SH-SY5Y (cell line): ENCODE data around the gene MSX1.

Source experiments
- GATA2 ChIP-seq: IDR thresholded peaks from 2 replicates; pipeline ENCODE4 v1.6.1; 2011; ENCODE audit warnings: mild to moderate bottlenecking, low read depth, low read length
- GATA3 ChIP-seq: IDR thresholded peaks from 2 replicates; pipeline ENCODE4 v1.6.1; 2011; ENCODE audit warnings: low read depth, mild to moderate bottlenecking, low read length, moderate library complexity

The MSX1 gene

DNA sequence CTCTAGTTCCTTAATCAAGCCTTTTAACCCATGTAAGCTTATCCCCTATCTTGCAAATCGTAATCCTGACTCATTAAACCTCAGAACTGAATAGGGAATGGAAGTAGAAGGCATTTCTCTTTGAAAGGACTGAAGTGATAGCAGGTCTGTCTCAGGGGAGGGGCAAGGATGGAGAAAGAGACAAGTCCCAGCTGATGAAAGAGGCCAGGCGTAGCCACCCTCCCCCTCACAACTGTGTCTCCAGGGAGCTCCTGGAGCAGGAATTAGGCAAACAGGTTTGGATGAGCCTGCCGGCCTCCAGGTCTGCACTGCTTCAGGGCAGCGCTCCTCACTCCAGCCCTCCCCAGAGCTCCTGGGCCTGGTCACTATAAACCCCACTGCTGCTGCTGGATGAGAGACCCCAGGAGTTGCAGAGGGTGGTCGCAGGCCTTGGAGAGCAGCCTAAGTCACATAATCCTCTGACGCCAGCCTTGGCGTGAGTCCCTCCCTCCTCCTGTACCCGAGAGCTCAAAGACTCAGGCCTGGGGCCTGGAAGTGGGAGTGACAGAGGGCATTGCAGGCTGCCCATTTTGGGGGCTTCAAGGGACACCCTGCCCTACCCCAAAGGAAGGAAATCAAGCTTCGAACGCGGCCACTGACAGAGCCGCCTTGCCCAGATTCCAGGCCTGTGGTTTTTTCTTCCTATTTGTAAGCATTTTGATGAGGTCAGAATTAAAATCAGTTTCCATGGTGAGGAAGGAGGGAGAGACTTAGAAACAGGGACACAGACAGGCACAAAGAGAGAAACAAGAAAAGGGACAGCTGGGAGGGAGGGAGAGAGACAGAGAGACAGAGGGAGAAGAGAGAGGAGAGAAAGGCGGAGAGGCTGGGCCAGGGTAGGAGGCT is 21.2 kb upstream of the MSX1 start:
- TF ChIP-seq GATA2 (no peak), GATA3 (no peak)

DNA sequence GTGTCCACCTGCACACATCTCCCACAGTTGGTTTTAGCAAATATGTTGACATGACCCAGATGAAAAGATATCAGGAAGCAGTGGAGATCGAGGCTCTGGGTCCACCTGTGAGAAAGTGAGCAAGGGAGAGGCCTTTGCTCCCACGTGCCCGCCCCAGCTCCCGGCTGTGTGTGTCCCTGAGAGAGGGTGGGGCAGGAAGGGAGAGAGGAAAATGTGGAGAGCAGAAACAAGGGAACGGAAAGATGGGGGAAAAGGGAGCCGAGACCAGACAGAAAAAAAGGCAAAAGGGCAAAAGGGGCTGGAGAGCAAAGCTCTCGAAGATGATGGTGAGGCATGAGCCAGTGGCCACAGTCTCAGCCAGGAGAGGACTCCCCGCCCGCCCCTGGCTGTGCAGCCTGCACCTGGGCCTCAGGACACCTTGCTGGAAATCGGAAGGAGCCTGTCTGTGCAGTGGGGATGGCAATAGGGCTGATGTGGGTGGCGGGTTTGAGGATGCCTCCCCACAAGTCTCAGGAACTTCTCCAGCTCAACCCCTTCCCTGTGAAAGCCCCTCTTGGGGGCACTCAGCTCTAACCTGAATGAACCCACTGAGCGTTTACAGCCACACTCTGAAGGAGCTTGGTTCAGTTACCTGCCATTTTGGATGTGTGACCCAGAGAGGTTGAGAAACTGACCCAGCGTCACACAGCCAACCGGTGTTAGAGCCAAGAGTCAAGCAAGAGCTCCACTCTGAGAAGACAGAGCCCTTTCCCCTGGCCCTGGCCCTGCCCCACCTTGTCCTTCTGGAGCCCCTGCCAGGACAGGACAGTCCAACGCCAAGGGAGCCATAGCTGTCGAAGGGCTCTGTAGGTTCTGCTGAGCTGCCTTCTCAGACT is 20.3 kb upstream of the MSX1 start:
- TF ChIP-seq GATA3 (no peak), GATA2 (no peak)

DNA sequence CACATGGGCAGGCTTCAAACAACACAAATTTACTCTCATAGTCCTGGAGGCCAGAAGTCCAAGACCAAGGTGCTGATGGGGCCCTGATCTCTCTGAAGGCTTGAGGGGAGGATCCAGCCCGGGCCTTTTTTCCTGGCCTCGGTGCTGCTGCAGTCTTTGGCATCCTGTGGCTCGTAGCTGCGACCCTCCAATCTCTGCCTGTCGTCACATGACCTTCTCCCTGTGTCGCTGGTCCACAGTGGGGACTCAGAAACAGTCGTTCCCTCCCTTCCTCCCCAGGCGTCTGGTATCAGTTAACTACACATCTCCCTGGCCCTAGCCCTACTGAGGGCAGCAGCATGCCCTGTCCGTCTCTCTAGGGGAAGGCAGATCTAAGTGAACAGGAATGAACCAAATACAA is 19.1 kb upstream of the MSX1 start:
- TF ChIP-seq GATA3, result no peak
- no peak for TF ChIP-seq GATA2

DNA sequence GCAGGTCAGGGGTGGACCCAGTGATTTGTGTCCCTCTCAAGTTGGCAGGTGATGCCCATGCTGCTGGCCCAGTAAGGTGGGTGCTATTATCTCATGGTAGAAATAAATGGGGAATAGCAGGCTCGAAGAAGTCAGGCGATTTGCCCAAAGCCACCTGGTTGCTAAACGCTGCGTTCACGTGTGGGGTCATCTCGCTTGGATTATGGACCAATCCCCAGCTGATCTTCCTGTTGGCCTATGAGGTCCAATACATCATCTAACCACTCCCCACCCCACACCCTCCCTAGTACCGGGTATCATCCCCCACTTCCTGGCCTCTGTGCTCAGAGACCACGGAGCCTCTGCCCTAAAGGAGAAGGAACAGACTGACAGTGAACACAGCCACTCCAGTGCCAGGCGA is 18.3 kb upstream of the MSX1 start:
- TF ChIP-seq GATA2, result no peak
- TF ChIP-seq GATA3, result no peak

DNA sequence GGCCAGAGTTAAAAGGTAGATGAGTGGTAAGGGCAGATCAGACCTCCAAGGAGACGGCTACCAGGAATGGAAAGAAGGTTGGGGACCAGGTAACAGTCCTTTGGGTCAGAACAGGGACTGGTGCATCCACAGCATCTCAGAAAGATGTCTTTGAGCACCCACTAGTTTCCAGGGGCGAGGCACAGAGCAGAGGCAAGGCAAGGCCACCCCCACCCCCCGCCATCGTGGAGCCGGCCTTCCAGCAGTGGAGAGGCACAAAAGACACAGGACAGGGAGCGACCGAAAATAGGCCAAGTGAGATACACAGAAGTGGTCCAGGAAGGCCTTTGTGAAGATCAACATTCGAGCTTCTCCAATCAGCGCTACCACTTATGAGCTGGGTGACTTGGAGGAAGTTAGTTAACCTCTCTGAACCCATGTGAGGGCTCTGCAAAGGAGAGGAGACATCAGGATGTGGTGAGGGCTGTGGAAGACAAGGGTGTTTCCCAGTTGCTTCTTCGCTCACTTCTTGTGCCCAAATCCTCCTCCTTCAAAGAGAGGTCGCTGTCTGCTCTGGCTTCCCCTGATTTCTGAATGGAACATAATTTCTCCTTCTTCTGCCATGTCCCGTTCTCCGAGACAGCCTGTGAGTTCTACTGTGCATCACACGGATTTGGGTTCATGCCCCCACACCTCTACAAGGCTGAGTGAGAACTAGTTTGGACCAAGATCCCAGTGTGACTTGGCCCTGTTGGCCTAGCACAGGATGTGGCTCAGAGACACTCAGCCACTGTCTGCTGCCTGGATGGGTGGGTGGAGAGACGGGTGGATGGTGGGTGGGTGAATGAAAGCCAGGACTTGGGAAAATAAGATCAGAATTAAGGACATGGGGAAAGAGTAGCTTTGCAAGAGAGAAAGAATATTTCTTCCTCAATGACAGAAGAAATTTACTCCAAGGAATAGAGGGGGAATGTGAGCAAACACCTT is 16.7 kb upstream of the MSX1 start:
- TF ChIP-seq GATA3, result no peak
- no peak for TF ChIP-seq GATA2

DNA sequence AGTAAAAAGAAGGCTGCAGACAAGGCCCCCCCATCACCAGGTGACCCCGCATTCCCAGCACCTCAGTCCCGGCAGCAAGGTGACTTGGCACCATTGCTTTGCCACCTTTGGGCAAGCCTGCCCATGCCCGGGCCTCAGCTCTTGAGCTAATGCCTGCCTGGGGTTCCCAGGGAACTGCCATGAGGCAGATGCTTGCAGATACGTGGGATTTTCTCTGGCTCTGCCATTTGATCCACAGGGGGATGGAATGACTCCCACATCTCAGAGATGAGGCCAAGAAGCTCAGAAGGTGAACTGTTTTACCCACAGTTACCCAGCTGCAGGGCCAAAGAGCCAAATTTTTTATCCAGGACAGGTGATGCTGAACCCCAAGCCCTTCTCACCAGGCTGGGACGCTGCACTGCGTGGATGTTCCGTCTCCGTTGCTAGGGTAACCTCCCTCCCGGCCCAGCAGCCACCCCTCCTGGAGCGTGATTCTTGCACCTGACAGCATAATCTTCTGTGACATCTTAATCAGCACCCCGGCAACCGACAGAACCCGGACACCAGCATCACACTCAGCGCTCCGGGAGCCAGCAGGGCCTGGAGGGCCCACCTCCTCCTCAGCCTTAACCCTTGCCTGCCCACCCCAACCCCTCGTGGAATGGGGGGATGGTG is 15.7 kb upstream of the MSX1 start:
- peak; percentile 47 for TF ChIP-seq GATA2
- TF ChIP-seq GATA3, result no peak

DNA sequence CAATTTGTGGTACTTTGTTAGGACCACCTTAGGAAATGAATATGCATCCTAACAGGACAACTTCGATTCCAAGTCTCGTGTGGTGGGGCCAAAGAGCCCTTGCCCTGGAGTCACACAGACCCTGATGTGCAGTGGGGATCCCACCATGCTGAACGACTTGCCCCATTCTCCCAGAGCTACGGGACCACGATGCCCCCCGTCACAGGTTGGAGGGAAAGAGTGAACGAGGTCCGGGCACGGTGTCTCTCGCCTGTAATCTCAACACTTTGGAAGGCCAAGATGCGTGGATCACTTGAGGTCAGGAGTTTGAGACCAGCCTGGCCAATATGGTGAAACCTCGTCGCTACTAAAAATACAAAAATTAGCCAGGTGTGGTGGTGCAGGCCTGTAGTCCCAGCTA is 14.4 kb upstream of the MSX1 start:
- TF ChIP-seq GATA3, result no peak
- no peak for TF ChIP-seq GATA2

DNA sequence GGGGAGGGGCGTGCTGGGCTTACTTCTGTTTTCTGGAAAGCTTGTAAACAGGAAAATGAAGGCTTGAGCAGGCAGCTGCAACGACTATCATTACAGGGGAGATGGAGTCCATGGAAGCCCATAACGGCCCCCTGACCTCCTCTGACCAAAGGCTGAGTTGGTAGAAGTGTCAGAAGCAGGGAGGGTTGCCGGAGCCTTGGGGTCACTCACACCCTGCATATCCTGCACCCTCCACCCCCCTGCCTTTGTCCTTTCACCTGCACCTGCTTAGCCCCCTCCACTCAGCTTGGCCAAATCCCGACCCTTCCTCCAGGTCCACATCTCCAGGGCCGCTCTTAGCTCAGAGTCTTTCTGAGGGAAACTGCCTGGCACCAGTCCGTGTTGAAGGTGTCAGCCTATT is 12.5 kb upstream of the MSX1 start:
- TF ChIP-seq GATA3 (no peak), GATA2 (no peak)

DNA sequence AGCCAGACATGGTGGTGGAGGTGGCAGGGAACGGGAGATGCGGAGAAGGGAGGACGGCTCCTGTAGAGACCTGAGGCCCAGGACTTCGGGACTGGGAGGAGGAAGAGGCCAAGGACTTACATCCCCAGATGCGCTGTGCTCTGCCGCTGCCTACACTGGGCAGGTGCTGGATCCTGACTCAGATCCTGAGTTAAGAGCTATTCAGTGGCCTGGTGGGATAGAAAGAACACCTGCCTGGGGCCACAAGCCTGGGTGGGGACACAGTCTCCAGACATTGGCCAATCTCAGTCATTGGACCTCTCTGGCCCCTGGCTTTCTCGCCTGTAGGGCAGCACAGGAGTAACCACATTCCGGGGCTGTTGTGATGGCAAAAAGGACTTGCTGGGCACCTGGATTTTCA is 10.9 kb upstream of the MSX1 start:
- TF ChIP-seq GATA2 (no peak), GATA3 (no peak)

DNA sequence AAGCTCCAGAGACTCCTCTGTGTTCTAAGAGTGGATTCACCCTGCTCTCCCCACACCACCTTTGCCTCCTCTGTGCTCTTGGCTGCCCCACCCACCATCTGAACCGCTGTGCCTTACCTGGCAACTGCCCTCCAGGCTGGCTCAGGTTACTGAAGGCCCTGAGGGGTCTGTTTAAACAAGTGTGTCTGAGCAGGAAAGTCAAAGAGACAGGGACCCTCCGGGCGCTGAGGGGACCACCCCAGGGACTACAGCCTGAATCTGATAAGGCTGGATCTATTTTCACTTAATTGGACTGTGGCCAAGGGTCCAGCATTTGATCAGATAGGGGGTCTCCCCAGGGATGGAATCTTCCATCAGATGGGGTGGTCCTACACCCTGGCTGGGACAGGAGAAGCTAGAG is 10.4 kb upstream of the MSX1 start:
- no peak for TF ChIP-seq GATA3
- TF ChIP-seq GATA2, result no peak

DNA sequence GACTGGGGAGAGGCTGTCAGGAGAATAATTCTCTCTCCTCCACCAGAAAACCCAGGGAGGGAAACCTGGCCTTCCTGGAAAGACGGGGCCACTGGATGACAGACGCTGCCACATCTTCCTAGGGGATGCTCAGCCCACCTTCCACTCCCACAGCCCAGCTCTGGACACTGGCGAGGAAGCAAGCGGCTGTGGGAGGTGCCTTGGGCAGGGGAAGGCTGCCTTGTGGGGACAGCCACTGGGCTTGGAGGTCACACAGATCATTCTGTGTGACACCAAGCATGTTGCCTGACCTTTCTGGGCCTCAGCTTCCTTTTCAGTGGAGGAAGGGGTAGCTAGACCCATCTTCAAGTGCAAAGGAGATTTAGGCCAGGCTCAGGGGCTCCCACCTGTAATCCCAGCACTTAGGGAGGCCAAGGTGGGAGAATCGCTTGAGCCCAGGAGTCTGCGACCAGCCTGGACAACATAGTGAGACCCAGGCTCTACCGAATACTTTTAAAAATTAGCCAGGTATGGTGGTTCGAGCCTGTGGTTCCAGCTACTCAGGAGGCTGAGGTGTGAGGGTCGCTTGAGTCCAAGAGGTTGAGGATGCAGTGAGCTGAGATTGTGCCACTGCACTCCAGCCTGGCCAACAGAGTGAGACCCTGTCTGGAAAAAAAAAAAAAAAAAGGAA is 9.8 kb upstream of the MSX1 start:
- TF ChIP-seq GATA2, result no peak
- no peak for TF ChIP-seq GATA3

DNA sequence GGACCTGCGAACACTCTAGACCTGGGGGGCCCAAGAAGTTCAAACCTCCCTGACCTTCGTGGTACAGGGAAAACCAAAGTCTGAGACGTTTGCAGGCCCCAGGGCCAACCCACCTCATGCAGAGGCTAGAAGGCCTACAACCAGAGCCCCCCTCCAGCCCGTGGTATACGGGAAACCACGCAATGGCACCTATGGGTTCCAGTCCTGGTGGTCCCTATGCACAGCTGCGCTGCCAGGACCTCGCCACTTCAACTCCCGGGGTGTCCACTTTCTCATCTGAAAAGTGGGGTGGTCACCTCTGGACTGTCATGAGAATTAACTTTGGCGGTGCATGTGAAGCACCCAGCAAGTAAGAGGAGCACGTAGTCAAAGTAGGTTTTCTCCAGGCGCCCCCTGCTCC is 8.4 kb upstream of the MSX1 start:
- TF ChIP-seq GATA3 (no peak), GATA2 (no peak)

DNA sequence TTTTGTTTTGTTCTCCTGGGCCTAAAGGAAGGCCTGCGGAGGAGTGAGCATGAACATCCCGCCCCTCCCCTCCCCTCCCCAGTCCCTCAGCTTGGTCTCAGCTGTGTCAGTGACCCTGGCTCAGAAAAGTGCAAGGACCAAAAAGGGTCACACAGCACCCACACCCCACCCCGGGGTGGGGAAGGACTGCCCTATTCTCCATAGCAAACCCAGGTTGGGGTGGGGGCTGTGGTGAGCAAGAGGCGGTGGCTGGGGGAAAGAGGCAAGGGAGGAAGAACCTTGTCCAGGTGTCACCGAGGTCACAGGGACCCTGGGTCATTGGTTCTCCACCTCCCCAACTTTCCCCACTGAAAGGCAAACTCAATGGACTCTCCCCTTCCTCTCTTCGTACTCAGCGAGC is 7.6 kb upstream of the MSX1 start:
- TF ChIP-seq GATA2 (no peak), GATA3 (no peak)
